IMR-90 (cell line): ENCODE results near the gene HOATZ. TPM values are rescaled to one million over a fixed set of nuclear protein-coding genes. Genes with fewer than 3 reads are reported as not detected.

Experiments used
- ATAC-seq: fragments of 200-7000 bp; cut with Tn5 transposase; 2 replicates; pipeline ENCODE4 v1.9.1; 2020; ENCODE audit warnings: low read depth, mild to moderate bottlenecking, moderate library complexity
- BruUV-seq: library from RNA; stranded (reverse); fragments of 400-500 nt; replicated peaks from 2 replicates; lab custom pipeline; 2021; lab: Mats Ljungman, UMichigan
- CTCF ChIA-PET: fragments of 300-600 bp; formaldehyde crosslinking; extraction: SDS; loops from one replicate; lab custom pipeline; 2021; ENCODE audit warnings: antibody characterized with exemption; lab: Yijun Ruan, JAX
- POLR2A ChIA-PET: fragments of 300-600 bp; sonication (Branson Sonifier 250); formaldehyde crosslinking; loops from one replicate; lab custom pipeline; 2022; ENCODE audit warnings: antibody characterized with exemption; ENCODE audit not compliant: unreplicated experiment; lab: Charles Lee
- DNase-seq: peaks from one replicate; pipeline ENCODE4 v3.0.0; 2013
- H2AFZ ChIP-seq: replicated peaks from 2 replicates; pipeline ENCODE3; 2013; ENCODE audit warnings: low read length, mild to moderate bottlenecking; ENCODE audit not compliant: poor library complexity
- H2AK5ac ChIP-seq: 2 replicates; pipeline ENCODE4 v1.6.1; 2013; ENCODE audit warnings: low read depth, low read length, inconsistent platforms
- H2AK9ac ChIP-seq: replicated peaks from 2 replicates; pipeline ENCODE3; 2013; ENCODE audit warnings: mild to moderate bottlenecking, low read depth, low read length, moderate library complexity; ENCODE audit not compliant: poor library complexity
- H2BK120ac ChIP-seq: 2 replicates; pipeline ENCODE4 v1.6.1; 2013; ENCODE audit warnings: low read depth, low read length, inconsistent platforms
- H2BK15ac ChIP-seq: 3 replicates; pipeline ENCODE4 v1.6.1; 2013; ENCODE audit warnings: low read depth, low read length, inconsistent platforms
- H2BK20ac ChIP-seq: 2 replicates; pipeline ENCODE4 v1.6.1; 2013; ENCODE audit warnings: low read depth, mild to moderate bottlenecking, inconsistent platforms, low read length, moderate library complexity
- H2BK5ac ChIP-seq: 2 replicates; pipeline ENCODE4 v1.6.1; 2013; ENCODE audit warnings: mild to moderate bottlenecking, low read depth, low read length, inconsistent platforms; ENCODE audit not compliant: poor library complexity, severe bottlenecking
- H3K14ac ChIP-seq: replicated peaks from 2 replicates; pipeline ENCODE4 v1.6.1; 2013; ENCODE audit warnings: low read depth, low read length, inconsistent platforms
- H3K18ac ChIP-seq: 2 replicates; pipeline ENCODE4 v1.6.1; 2013; ENCODE audit warnings: low read depth, low read length, control low read depth
- H3K23ac ChIP-seq: 2 replicates; pipeline ENCODE4 v1.6.1; 2013; ENCODE audit warnings: low read depth, low read length, inconsistent platforms
- H3K27ac ChIP-seq: 2 replicates; pipeline ENCODE4 v1.5.1; 2013; ENCODE audit warnings: mild to moderate bottlenecking, control low read depth, low read length; ENCODE audit not compliant: insufficient read depth
- H3K27me3 ChIP-seq: 2 replicates; pipeline ENCODE4 v1.6.1; 2013; ENCODE audit warnings: low read length; ENCODE audit not compliant: control insufficient read depth, insufficient read depth
- H3K36me3 ChIP-seq: 2 replicates; pipeline ENCODE4 v1.6.1; 2013; ENCODE audit warnings: low read length, mixed read lengths; ENCODE audit not compliant: control insufficient read depth, insufficient read depth
- H3K4ac ChIP-seq: 2 replicates; pipeline ENCODE4 v1.6.1; 2013; ENCODE audit warnings: low read depth, low read length, inconsistent platforms
- H3K4me1 ChIP-seq: 2 replicates; pipeline ENCODE4 v1.6.1; 2013; ENCODE audit warnings: low read length, mixed read lengths; ENCODE audit not compliant: control insufficient read depth, insufficient read depth
- H3K4me2 ChIP-seq: 2 replicates; pipeline ENCODE4 v1.6.1; 2013; ENCODE audit warnings: low read depth, mild to moderate bottlenecking, control low read depth, low read length, moderate library complexity
- H3K4me3 ChIP-seq: 2 replicates; pipeline ENCODE4 v1.5.1; 2013; ENCODE audit warnings: low read depth, mild to moderate bottlenecking, control low read depth, low read length, moderate library complexity; ENCODE audit not compliant: insufficient read depth
- H3K56ac ChIP-seq: 2 replicates; pipeline ENCODE4 v1.6.1; 2013; ENCODE audit warnings: low read length, inconsistent platforms; ENCODE audit not compliant: insufficient read depth; ENCODE audit errors: extremely low read depth
- H3K79me1 ChIP-seq, 2 experiments: 2 replicates each; pipeline ENCODE4 v1.6.1; 2013; ENCODE audit warnings: low read length in 2 of 2, inconsistent platforms in 1 of 2, low read depth in 1 of 2
- H3K9ac ChIP-seq: 2 replicates; pipeline ENCODE4 v1.6.1; 2013; ENCODE audit warnings: low read depth, low read length, control low read depth
- H3K9me1 ChIP-seq: 2 replicates; pipeline ENCODE4 v1.6.1; 2013; ENCODE audit warnings: low read length, inconsistent platforms; ENCODE audit not compliant: insufficient read depth
- H3K9me3 ChIP-seq: 2 replicates; pipeline ENCODE4 v1.6.1; 2013; ENCODE audit warnings: low read length; ENCODE audit not compliant: control insufficient read depth, insufficient read depth
- H4K20me1 ChIP-seq: 2 replicates; pipeline ENCODE4 v1.6.1; 2013; ENCODE audit warnings: low read length, inconsistent platforms; ENCODE audit not compliant: insufficient read depth
- H4K5ac ChIP-seq: 2 replicates; pipeline ENCODE4 v1.6.1; 2013; ENCODE audit warnings: mild to moderate bottlenecking, low read depth, low read length, control low read depth
- H4K8ac ChIP-seq, 2 experiments: 2 replicates each; pipeline ENCODE4 v1.6.1; 2013; ENCODE audit warnings: low read depth in 2 of 2, low read length in 2 of 2, control low read depth in 1 of 2, inconsistent platforms in 1 of 2
- H4K91ac ChIP-seq: 2 replicates; pipeline ENCODE4 v1.6.1; 2013; ENCODE audit warnings: low read depth, low read length, inconsistent platforms; ENCODE audit not compliant: insufficient read depth
- CEBPB ChIP-seq: IDR thresholded peaks from 2 replicates; pipeline ENCODE4 v1.6.1; 2012; ENCODE audit warnings: low read depth, low read length, improper control_type of control experiment
- CHD1 ChIP-seq: IDR thresholded peaks from 2 replicates; pipeline ENCODE4 v1.6.1; 2012; ENCODE audit warnings: low read depth, low read length, improper control_type of control experiment
- NFE2L2 ChIP-seq: fragments of 150-350 bp; IDR thresholded peaks from 2 replicates; pipeline ENCODE4 v1.6.1; 2016; ENCODE audit warnings: low read depth, mild to moderate bottlenecking, low read length
- POLR2A ChIP-seq: IDR thresholded peaks from 2 replicates; pipeline ENCODE4 v1.6.1; 2012; ENCODE audit warnings: mild to moderate bottlenecking, low read depth, low read length
- RAD21 ChIP-seq: IDR thresholded peaks from 2 replicates; pipeline ENCODE4 v1.6.1; 2012; ENCODE audit warnings: low read length, improper control_type of control experiment
- RCOR1 ChIP-seq: IDR thresholded peaks from 2 replicates; pipeline ENCODE4 v1.6.1; 2012; ENCODE audit warnings: mild to moderate bottlenecking, low read length, improper control_type of control experiment; ENCODE audit not compliant: insufficient replicate concordance
- dilution Hi-C: fragments of 300-500 bp; cut with HindIII; formaldehyde crosslinking; loops from one replicate; pipeline ENCODE4 v1.14.3; 2018; ENCODE audit warnings: low sequenced_read_pairs; ENCODE audit not compliant: unreplicated experiment
- in situ Hi-C: fragments of 300-500 bp; cut with MboI; formaldehyde crosslinking; loops from 3 replicates; pipeline ENCODE4 v1.14.3; 2019; ENCODE audit warnings: low sequenced_read_pairs, inconsistent platforms, mixed read lengths
- intact Hi-C: fragments of 100-400 bp; cut with micrococcal nuclease; formaldehyde crosslinking; loops from 2 replicates; pipeline ENCODE4 v1.10.0; 2022
- polyA plus RNA-seq, 3 experiments: library from polyadenylated mRNA; depleted of rRNA; stranded (reverse); fragments of >200 nt; gene quantifications; 2 replicates each; pipeline ENCODE4 v1.2.3, GENCODE V29; 2012; ENCODE audit warnings: low replicate concordance in 1 of 3
- total RNA-seq: library from RNA; depleted of rRNA; stranded (reverse); fragments of >200 nt; gene quantifications from 2 replicates; pipeline ENCODE4 v1.2.3, GENCODE V29; 2012
- TF ChIP-seq, protein P1 (sequence below): fragments of 150-350 bp; IDR thresholded peaks from 2 replicates; pipeline ENCODE4 v1.6.1; 2017; ENCODE audit warnings: mild to moderate bottlenecking, antibody characterized with exemption, low read length, low read depth

HOATZ gene
- total and polyA plus RNA-seq, 2 of the 4 experiments (the other 2 are of a cell fraction) = not detected

- Histone ChIP-seq H2BK120ac (peak overlapping the region; percentile 66), H3K18ac (peak overlapping the region; percentile 96; the same call in 1 of the 2 replicates), H3K14ac (peak overlapping the region; percentile 56), H4K91ac (peak overlapping the region; percentile 26; the same call in 1 of the 2 replicates), H2BK20ac (peak overlapping the region; percentile 22; the same call in 1 of the 2 replicates), H3K4me3 (no peak overlapping the region), H3K36me3 (peaks cover 38% of the 10 kb centered on the region), H3K56ac (no peak overlapping the region), H3K9me1 (peaks cover 21% of the 10 kb centered on the region), H3K79me1 (peaks cover 16 to 46% of the 10 kb centered on the region in 2 experiments), H3K27ac (peak overlapping the region; percentile 20; the same call in 1 of the 2 replicates), H4K5ac (peak overlapping the region; percentile 89; the same call in 1 of the 2 replicates), H3K27me3 (no peaks in the 10 kb centered on the region), H3K4me2 (peak overlapping the region; percentile 73; the same call in 1 of the 2 replicates), H2BK5ac (peak overlapping the region; percentile 98), H4K8ac (peak overlapping the region in 1 of 2 experiments; percentile 6; a peak in 3 of 4 replicates), H2AK5ac (peak overlapping the region; percentile 21), H2AFZ (no peak overlapping the region), H3K23ac (peak overlapping the region; percentile 46; the same call in 1 of the 2 replicates), H3K9ac (no peak overlapping the region), H3K4me1 (peaks cover 35% of the 10 kb centered on the region), H3K9me3 (peaks cover 2% of the 10 kb centered on the region; the same call in 1 of the 2 replicates), H4K20me1 (no peaks in the 10 kb centered on the region; the same call in 1 of the 2 replicates), H2AK9ac (no peak overlapping the region), H3K4ac (peak overlapping the region; percentile 62; the same call in 1 of the 2 replicates), H2BK15ac (peak overlapping the region; percentile 72)
- no TSS peak for BruUV-seq
- dilution Hi-C loops (no loop called here), in situ Hi-C loops (no loop called here), intact Hi-C loops (no loop called here)
- CTCF ChIA-PET = no interaction called here
- POLR2A ChIA-PET = no interaction called here
- no peak for ATAC-seq
- no peak for TF ChIP-seq NFE2L2
- TF ChIP-seq CHD1 = no peak
- TF ChIP-seq RCOR1 = no peak
- no peak for TF ChIP-seq POLR2A
- TF ChIP-seq RAD21 = no peak
- TF ChIP-seq, protein P1, sequence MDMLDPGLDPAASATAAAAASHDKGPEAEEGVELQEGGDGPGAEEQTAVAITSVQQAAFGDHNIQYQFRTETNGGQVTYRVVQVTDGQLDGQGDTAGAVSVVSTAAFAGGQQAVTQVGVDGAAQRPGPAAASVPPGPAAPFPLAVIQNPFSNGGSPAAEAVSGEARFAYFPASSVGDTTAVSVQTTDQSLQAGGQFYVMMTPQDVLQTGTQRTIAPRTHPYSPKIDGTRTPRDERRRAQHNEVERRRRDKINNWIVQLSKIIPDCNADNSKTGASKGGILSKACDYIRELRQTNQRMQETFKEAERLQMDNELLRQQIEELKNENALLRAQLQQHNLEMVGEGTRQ = 0 out of 2 replicates have a peak, but pooled peaks have one; percentile 2
- no peak for TF ChIP-seq CEBPB
- peak; percentile 79 for DNase-seq
These were observed 40.7 kb downstream of the HOATZ start for GRCh38 chr11:111555255-111555654.
